GM19043 (cell line): ENCODE data around the gene CSTB.

Experiments
- ATAC-seq: cut with Tn5 transposase; IDR thresholded peaks from one replicate; pipeline ENCODE4 v1.9.1; 2021; ENCODE audit warnings: low read depth; ENCODE audit not compliant: unreplicated experiment

The CSTB gene

GRCh38 chr21:43770066-43770655, 5.9 kb downstream of the CSTB start:
- no peak for ATAC-seq

- ATAC-seq, result no peak
These were observed 6.7 kb downstream of the CSTB start for GRCh38 chr21:43769325-43769958.

GRCh38 chr21:43768868-43769167, 7.3 kb downstream of the CSTB start:
- no peak for ATAC-seq

- ATAC-seq, result no peak
These were observed 7.9 kb downstream of the CSTB start for GRCh38 chr21:43767984-43768867.

- ATAC-seq, result no peak
These were observed 8.6 kb downstream of the CSTB start for GRCh38 chr21:43767498-43767983.

GRCh38 chr21:43766734-43767497, 9.2 kb downstream of the CSTB start:
- no peak for ATAC-seq

- ATAC-seq, result no peak
These were observed 11.3 kb downstream of the CSTB start for GRCh38 chr21:43764576-43765495.

- ATAC-seq, result no peak
These were observed 12.1 kb downstream of the CSTB start for GRCh38 chr21:43763901-43764523.

GRCh38 chr21:43762303-43763128, 13.6 kb downstream of the CSTB start:
- ATAC-seq, result no peak

- ATAC-seq, result no peak
These were observed 14.2 kb downstream of the CSTB start for GRCh38 chr21:43761886-43762285.

GRCh38 chr21:43760391-43760958, 15.6 kb downstream of the CSTB start:
- no peak for ATAC-seq

- no peak for ATAC-seq
These were observed 16.5 kb downstream of the CSTB start for GRCh38 chr21:43759651-43760050.

GRCh38 chr21:43758811-43759210, 17.3 kb downstream of the CSTB start:
- no peak for ATAC-seq

- ATAC-seq, result no peak
These were observed 17.9 kb downstream of the CSTB start for GRCh38 chr21:43758111-43758641.

- ATAC-seq, result no peak
These were observed 18.5 kb downstream of the CSTB start for GRCh38 chr21:43757601-43758000.

- ATAC-seq, result no peak
These were observed 20.1 kb downstream of the CSTB start for GRCh38 chr21:43755820-43756594.
